Pancreas (tissue), 10 donors: ENCODE results near the gene PRSS2. TPM values are rescaled to one million over a fixed set of nuclear protein-coding genes. Genes with fewer than 3 reads are reported as not detected.
"Not testable (repeated sequence)": the region's sequence is repeated elsewhere in the genome, so short reads cannot be mapped to it uniquely, and the experiment has no call there.

Source experiments
- ATAC-seq, 4 donors: fragments of 200-7000 bp; cut with Tn5 transposase; one replicate each; pipeline versions ENCODE4 v1.8.0 to v1.9.1; 2020; ENCODE audit warnings: mild to moderate bottlenecking in 4 of 4, moderate library complexity in 4 of 4
- DNase-seq, 6 donors: peaks; one replicate each; pipeline ENCODE4 v3.0.0-alpha.2; 2020
- FAIRE-seq: peaks from 2 replicates; lab custom pipeline; 2012; peaks lifted over from hg19 to GRCh38; lab: Jason Lieb, UNC
- H3K27ac ChIP-seq, 4 donors: fragments of 200-600 bp; sonication (generic); 1 replicate in 3 of 4; 2 replicates in 1 of 4; pipeline versions ENCODE4 v1.5.0 to v1.8.0; 2020
- H3K27me3 ChIP-seq, 4 donors: fragments of 200-600 bp; one replicate each; pipeline ENCODE4 v1.8.0; 2021
- H3K36me3 ChIP-seq, 3 donors: fragments of 200-600 bp; sonication (generic) in 1 of 3; one replicate each; pipeline versions ENCODE4 v1.5.0 to v1.8.0; 2020 to 2021
- H3K4me1 ChIP-seq, 3 donors: fragments of 200-600 bp; one replicate each; pipeline ENCODE4 v1.8.0; 2021
- H3K4me3 ChIP-seq, 4 donors: fragments of 200-600 bp; sonication (generic) in 2 of 4; one replicate each; pipeline versions ENCODE4 v1.5.0 to v1.8.0; 2020 to 2021
- H3K9me3 ChIP-seq, 4 donors: fragments of 200-600 bp; one replicate each; pipeline ENCODE4 v1.8.0; 2021
- CTCF ChIP-seq, 4 donors: fragments of 200-600 bp; sonication (generic) in 3 of 4; IDR thresholded peaks; one replicate each; pipeline versions ENCODE4 v1.5.0 to v1.8.0; 2021; ENCODE audit warnings: antibody characterized with exemption in 4 of 4
- WGBS, 2 donors: extraction: QIAGEN DNeasy Blood & Tissue Kit; methylation state at CpG; one replicate each; pipeline ENCODE4 v1.1.7; 2013; 5-methylcytosine and 5-hydroxymethylcytosine counted together
- intact Hi-C, 3 donors: fragments of 100-400 bp; cut with DNase I; formaldehyde crosslinking; loops; one replicate each; pipeline versions ENCODE4 v1.11.1 to v1.14.2; 2022
- polyA plus RNA-seq, 2 donors: library from polyadenylated mRNA; stranded (reverse); fragments of 200-250 nt; gene quantifications; one replicate each; pipeline ENCODE4 v1.2.3, GENCODE V29; 2013
- total RNA-seq, 6 donors: library from RNA; stranded (reverse); fragmentation: NEBNext Ultra II Directional in 4 of 6; extraction: Animal tissue kit (Norgen Biotek cat#: 25700) in 4 of 6; gene quantifications; one replicate each; pipeline versions ENCODE4 v1.2.1 to v1.2.4, GENCODE V29; 2021 to 2023
- donor health status: healthy with polysubstance abuse.
- donor health status: DM: no; HTN: no; CAD: no; lungs with moderate emphysema.
- donor health status: DM: no; HTN: no; CAD: no.
- donor health status: control.
- donor health status: control.
- donor health status: Bipolar disorder and iron deficiency.
- donor health status: DM: yes; HTN: yes; CAD: no.
- donor health status: DM: no; HTN: no; CAD: no.
- donor health status: DM: no; HTN: no; CAD: no.
- donor health status: DM: yes; HTN: yes; CAD: no.

PRSS2 gene
- total and polyA plus RNA-seq, 8 donors: 25,162 to 136,252 (median 66,198) TPM

GRCh38 chr7:142759433-142759832 lies 11.3 kb upstream of the PRSS2 start:
- peak overlapping the region in 3 of 4 donors; percentile 39 to 71 (median 69) for H3K27ac ChIP-seq
- no peaks in the 10 kb centered on the region for H3K9me3 ChIP-seq
- no peaks in the 10 kb centered on the region for H3K27me3 ChIP-seq
- intact Hi-C loops: no loop called here
- H3K36me3 ChIP-seq: no peaks in the 10 kb centered on the region
- DNase-seq (peak in 1 of 6 donors; percentile 34), ATAC-seq (no peak), FAIRE-seq (no peak)
- 89 to 94% methylated on average over 1 of the region's 1 CpG for WGBS, 2 donors
- no peak for TF ChIP-seq CTCF (IDR thresholded peaks at IDR 0.05)
- peaks cover 0 to 22% (median 15%) of the 10 kb centered on the region in 3 donors for H3K4me1 ChIP-seq
- H3K4me3 ChIP-seq: no peak overlapping the region

- TF ChIP-seq CTCF (IDR thresholded peaks at IDR 0.05): no peak
- DNase-seq (peak in 4 of 6 donors; percentile 81 to 93 (median 90)), ATAC-seq (peak; percentile 79 to 87 (median 84)), FAIRE-seq (no peak)
- WGBS, 2 donors: 30 to 34% methylated on average over 5 of the region's 5 CpGs
- no peaks in the 10 kb centered on the region for H3K36me3 ChIP-seq
- H3K4me1 ChIP-seq: peaks cover 0 to 22% (median 15%) of the 10 kb centered on the region in 3 donors
- H3K9me3 ChIP-seq: no peaks in the 10 kb centered on the region
- H3K27me3 ChIP-seq: no peaks in the 10 kb centered on the region
- intact Hi-C loops: no loop called here
- H3K4me3 ChIP-seq: peak overlapping the region in 1 of 4 donors; percentile 12
- H3K27ac ChIP-seq: peak overlapping the region; percentile 42 to 71 (median 66)
Measured at GRCh38 chr7:142760071-142760642, 10.6 kb upstream of the PRSS2 start.

GRCh38 chr7:142761606-142762005 lies 9.2 kb upstream of the PRSS2 start:
- H3K36me3 ChIP-seq, FAIRE-seq, H3K27ac ChIP-seq, H3K9me3 ChIP-seq, H3K27me3 ChIP-seq, intact Hi-C loops, H3K4me3 ChIP-seq: not testable (repeated sequence)
- 41 to 71% methylated on average over 2 of the region's 2 CpGs for WGBS, 2 donors
- peaks cover 0 to 22% (median 15%) of the 10 kb centered on the region in 3 donors for H3K4me1 ChIP-seq
- peak in 1 of 6 donors; percentile 48 for DNase-seq
- ATAC-seq: peak; percentile 1 to 23 (median 4)

- TF ChIP-seq CTCF (IDR thresholded peaks at IDR 0.05): no peak
- WGBS, 2 donors: 79 to 89% methylated on average over 1 of the region's 1 CpG
Measured at GRCh38 chr7:142762104-142762503, 8.7 kb upstream of the PRSS2 start.

GRCh38 chr7:142767451-142767850 lies 3.3 kb upstream of the PRSS2 start:
- Histone ChIP-seq H3K4me1 (peaks cover 8 to 22% (median 10%) of the 10 kb centered on the region in 3 donors), H3K9me3 (no peaks in the 10 kb centered on the region), H3K27ac (no peak overlapping the region), H3K4me3 (no peak overlapping the region), H3K36me3 (peaks cover 0 to 12% (median 0%) of the 10 kb centered on the region in 3 donors), H3K27me3 (no peaks in the 10 kb centered on the region)
- ATAC-seq (no peak), DNase-seq (no peak), FAIRE-seq (no peak)
- no peak for TF ChIP-seq CTCF (IDR thresholded peaks at IDR 0.05)
- WGBS, 2 donors: 72 to 82% methylated on average over 3 of the region's 3 CpGs
- intact Hi-C loops: no loop called here

More at GRCh38 chr7:142762104-142762503, 8.7 kb upstream of the PRSS2 start:
- no peak for ATAC-seq
- Histone ChIP-seq H3K4me3 (no peak overlapping the region), H3K4me1 (peaks cover 0 to 18% (median 15%) of the 10 kb centered on the region in 3 donors), H3K9me3 (no peaks in the 10 kb centered on the region), H3K27ac (no peak overlapping the region), H3K27me3 (no peaks in the 10 kb centered on the region), H3K36me3 (no peaks in the 10 kb centered on the region)
- no peak for DNase-seq
- intact Hi-C loops: no loop called here
- no peak for FAIRE-seq
